PC-3 (cell line): Measurements from ENCODE around the gene METAP1D. TPM values are rescaled to one million over a fixed set of nuclear protein-coding genes. Genes with fewer than 3 reads are reported as not detected.
A peak's percentile ranks its signal among the peaks of the same experiment; 100 is the strongest.

ENCODE experiments used
- ATAC-seq: fragments of 200-7000 bp; cut with Tn5 transposase; 2 replicates; pipeline ENCODE4 v1.9.1; 2020; ENCODE audit warnings: mild to moderate bottlenecking, moderate library complexity
- BruUV-seq: library from RNA; stranded (reverse); fragments of 400-500 nt; replicated peaks from 2 replicates; lab custom pipeline; 2021; lab: Mats Ljungman, UMichigan
- CTCF ChIA-PET: fragments of 300-600 bp; sonication (Branson Sonifier 250); formaldehyde crosslinking; loops from one replicate; lab custom pipeline; 2022; ENCODE audit warnings: antibody characterized with exemption; lab: Charles Lee
- POLR2A ChIA-PET: fragments of 300-600 bp; sonication (Branson Sonifier 250); formaldehyde crosslinking; loops from one replicate; lab custom pipeline; 2022; ENCODE audit warnings: antibody characterized with exemption; ENCODE audit not compliant: unreplicated experiment; lab: Charles Lee
- DNase-seq: peaks from one replicate; pipeline ENCODE4 v3.0.0-alpha.2; 2015
- H2AFZ ChIP-seq: fragments of 300-600 bp; sonication (generic); 2 replicates; pipeline ENCODE4 v1.6.0; 2016; ENCODE audit warnings: antibody characterized with exemption, low read length
- H3F3A ChIP-seq: fragments of 300-600 bp; sonication (generic); one replicate; pipeline ENCODE4 v1.6.0; 2017; ENCODE audit warnings: antibody characterized with exemption, low read length, control low read depth, mild to moderate bottlenecking; ENCODE audit not compliant: unreplicated experiment
- H3K27ac ChIP-seq: fragments of 300-600 bp; sonication (generic); 2 replicates; pipeline ENCODE4 v1.5.1; 2016; ENCODE audit warnings: mild to moderate bottlenecking, low read length
- H3K27me3 ChIP-seq: fragments of 300-600 bp; sonication (generic); 2 replicates; pipeline ENCODE4 v1.6.1; 2016; ENCODE audit warnings: low read length, mixed read lengths
- H3K36me3 ChIP-seq: fragments of 300-600 bp; sonication (generic); 2 replicates; pipeline ENCODE4 v1.6.1; 2016; ENCODE audit warnings: low read depth, mixed run types, low read length, mixed read lengths
- H3K4me1 ChIP-seq: fragments of 300-600 bp; sonication (generic); 2 replicates; pipeline ENCODE4 v1.5.1; 2016; ENCODE audit warnings: low read length; ENCODE audit not compliant: insufficient read depth
- H3K4me2 ChIP-seq: fragments of 300-600 bp; sonication (generic); 2 replicates; pipeline ENCODE4 v1.6.0; 2016; ENCODE audit warnings: low read length
- H3K4me3 ChIP-seq: fragments of 300-600 bp; sonication (generic); 2 replicates; pipeline ENCODE4 v1.5.1; 2016; ENCODE audit warnings: mild to moderate bottlenecking, low read length, mixed read lengths
- H3K79me2 ChIP-seq: fragments of 300-600 bp; sonication (generic); 2 replicates; pipeline ENCODE4 v1.6.1; 2017; ENCODE audit warnings: low read length, mixed read lengths
- H3K9ac ChIP-seq: fragments of 300-600 bp; sonication (generic); 2 replicates; pipeline ENCODE4 v1.6.0; 2016; ENCODE audit warnings: mild to moderate bottlenecking, low read length
- H3K9me2 ChIP-seq: fragments of 300-600 bp; sonication (generic); replicated peaks from 2 replicates; pipeline ENCODE4 v1.6.1; 2016; ENCODE audit warnings: mixed run types, low read length, mixed read lengths
- H3K9me3 ChIP-seq: fragments of 300-600 bp; sonication (generic); 2 replicates; pipeline ENCODE4 v1.6.1; 2016; ENCODE audit warnings: low read length, mixed read lengths
- H4K20me1 ChIP-seq: fragments of 300-600 bp; sonication (generic); 2 replicates; pipeline ENCODE4 v1.6.1; 2016; ENCODE audit warnings: low read length, mixed read lengths
- CTCF ChIP-seq: fragments of 300-600 bp; sonication (generic); conservative IDR thresholded peaks from 2 replicates; pipeline ENCODE4 v1.5.1; 2017; ENCODE audit warnings: antibody characterized with exemption, low read depth, mild to moderate bottlenecking, low read length
- EZH2 ChIP-seq: fragments of 300-600 bp; sonication (generic); IDR thresholded peaks from one replicate; pipeline ENCODE4 v1.6.1; 2017; ENCODE audit warnings: antibody characterized with exemption, mild to moderate bottlenecking, low read length; ENCODE audit not compliant: unreplicated experiment
- EZH2phosphoT487 ChIP-seq: fragments of 300-600 bp; sonication (generic); IDR thresholded peaks from 2 replicates; pipeline ENCODE4 v1.6.1; 2018; ENCODE audit warnings: mild to moderate bottlenecking, antibody characterized with exemption, low read length, borderline replicate concordance
- intact Hi-C: fragments of 100-400 bp; cut with micrococcal nuclease; formaldehyde crosslinking; loops from 2 replicates; pipeline ENCODE4 v1.9.0; 2023
- total RNA-seq: library from RNA; depleted of rRNA; stranded (reverse); fragments of >200 nt; gene quantifications from 2 replicates; pipeline ENCODE4 v1.2.3, GENCODE V29; 2014

Gene METAP1D
- total RNA-seq, 1 experiment from 2014 or later: 12.0 TPM

GRCh38 chr2:172082105-172082943, 82.6 kb downstream of the METAP1D start:
- no peaks in the 10 kb centered on the region for H4K20me1 ChIP-seq
- H3K27me3 ChIP-seq: no peaks in the 10 kb centered on the region
- H2AFZ ChIP-seq: no peak overlapping the region
- no peaks in the 10 kb centered on the region for H3K9me2 ChIP-seq
- H3K27ac ChIP-seq: no peak overlapping the region
- H3K9ac ChIP-seq: no peak overlapping the region
- H3K4me1 ChIP-seq: peaks cover 21% of the 10 kb centered on the region; the same call in 1 of the 2 replicates
- DNase-seq (no peak), ATAC-seq (no peak)
- intact Hi-C loops: no loop called here
- ChIA-PET POLR2A (no interaction called here), CTCF (interaction anchor here (0.6 kb wide), 1 partner anchor 123 kb away, joined by 3 read pairs; no protein-coding TSS in a partner anchor)
- H3K79me2 ChIP-seq: peaks cover 20% of the 10 kb centered on the region
- no peaks in the 10 kb centered on the region for H3F3A ChIP-seq
- H3K4me2 ChIP-seq: no peak overlapping the region
- no peaks in the 10 kb centered on the region for H3K9me3 ChIP-seq
- BruUV-seq: no TSS peak
- no peak overlapping the region for H3K4me3 ChIP-seq
- no peaks in the 10 kb centered on the region for H3K36me3 ChIP-seq
- TF ChIP-seq CTCF: no peak
- no peak for TF ChIP-seq EZH2phosphoT487
- no peak for TF ChIP-seq EZH2

GRCh38 chr2:172082944-172083627, 83.3 kb downstream of the METAP1D start:
- Histone ChIP-seq H3K9ac (no peak overlapping the region), H3K9me3 (no peaks in the 10 kb centered on the region), H3K36me3 (no peaks in the 10 kb centered on the region), H3K4me3 (no peak overlapping the region), H4K20me1 (no peaks in the 10 kb centered on the region), H3K4me1 (peaks cover 16% of the 10 kb centered on the region; the same call in 1 of the 2 replicates), H3K27me3 (no peaks in the 10 kb centered on the region), H3K4me2 (peak overlapping the region; percentile 100; the same call in 1 of the 2 replicates), H3K79me2 (peaks cover 26% of the 10 kb centered on the region), H3F3A (no peaks in the 10 kb centered on the region), H3K27ac (no peak overlapping the region), H2AFZ (no peak overlapping the region), H3K9me2 (no peaks in the 10 kb centered on the region)
- intact Hi-C loops: no loop called here
- ChIA-PET POLR2A (no interaction called here), CTCF (interaction anchor here (0.6 kb wide), 1 partner anchor 124 kb away, joined by 3 read pairs; no protein-coding TSS in a partner anchor)
- DNase-seq (no peak), ATAC-seq (no peak)
- TF ChIP-seq EZH2phosphoT487 (no peak), EZH2 (no peak), CTCF (no peak)
- no TSS peak for BruUV-seq
